Nucleus accumbens (tissue), 56 donors: ENCODE data around the gene PCDHA7.
"Not testable (repeated sequence)": the region's sequence is repeated elsewhere in the genome, so short reads cannot be mapped to it uniquely, and the experiment has no call there.

Experiments used
- DNase-seq, 56 donors: peaks; one replicate each; lab custom pipeline; 2025; lab: John Stamatoyannopoulos, UW

Gene PCDHA7

DNA sequence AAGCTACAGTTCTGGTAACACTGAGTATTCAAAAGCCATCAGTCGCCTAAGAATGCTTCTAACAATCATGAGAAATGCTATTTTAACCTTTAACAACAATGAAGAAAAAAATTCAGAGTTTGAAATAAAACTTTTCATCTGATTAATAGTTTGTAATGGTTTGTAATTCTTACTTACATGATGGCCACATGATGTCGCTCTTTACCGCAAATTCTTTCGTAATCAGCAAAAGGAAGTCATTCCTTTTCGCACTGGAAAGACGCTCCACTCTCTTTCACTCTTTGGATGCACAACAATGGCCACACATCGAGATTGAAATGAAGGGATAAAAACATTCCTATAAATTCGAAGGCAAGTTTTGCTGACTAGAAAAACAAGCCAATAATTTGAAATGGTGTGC, at the start of gene PCDHA7:
PCDHA7 (plus strand) TSS at position 277 of the 400 bp plus-strand sequence; CDS start at position 392, 115 bp downstream.
- DNase-seq: no peak

DNA sequence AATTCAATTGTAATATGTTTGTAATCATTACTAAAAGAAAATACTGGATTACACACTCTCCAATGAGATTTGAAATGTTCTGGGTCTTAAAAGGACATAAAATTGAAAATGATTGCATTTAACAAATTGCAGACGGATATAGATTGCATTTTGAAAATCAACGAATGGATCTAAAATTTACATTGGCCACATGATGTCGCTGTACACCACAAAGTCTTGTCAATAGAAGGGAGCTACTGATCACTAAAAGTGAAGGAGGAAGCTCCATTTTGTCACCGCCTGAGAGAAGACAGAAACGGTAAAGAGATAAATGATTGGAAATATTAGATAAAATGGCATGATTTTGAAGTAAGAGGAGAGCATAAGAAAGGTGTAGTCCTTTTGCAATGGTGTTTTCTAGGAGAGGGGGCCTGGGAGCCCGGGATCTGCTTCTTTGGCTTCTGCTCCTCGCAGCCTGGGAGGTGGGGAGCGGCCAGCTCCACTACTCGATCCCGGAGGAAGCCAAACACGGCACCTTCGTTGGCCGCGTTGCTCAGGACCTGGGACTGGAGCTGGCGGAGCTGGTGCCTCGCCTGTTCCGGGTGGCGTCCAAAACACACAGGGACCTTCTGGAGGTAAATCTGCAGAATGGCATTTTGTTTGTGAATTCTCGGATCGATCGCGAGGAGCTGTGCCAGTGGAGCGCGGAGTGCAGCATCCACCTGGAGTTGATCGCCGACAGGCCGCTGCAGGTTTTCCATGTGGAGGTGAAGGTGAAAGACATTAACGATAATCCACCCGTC, 48.0 kb upstream of the PCDHA7 start, which contains the start of gene PCDHA1:
PCDHA1 (plus strand) TSS at position 236 of the 782 bp plus-strand sequence.
- DNase-seq: no peak

- DNase-seq: not testable (repeated sequence)
Measured at GRCh38 chr5:140787422-140787821, 46.6 kb upstream of the PCDHA7 start.

DNA sequence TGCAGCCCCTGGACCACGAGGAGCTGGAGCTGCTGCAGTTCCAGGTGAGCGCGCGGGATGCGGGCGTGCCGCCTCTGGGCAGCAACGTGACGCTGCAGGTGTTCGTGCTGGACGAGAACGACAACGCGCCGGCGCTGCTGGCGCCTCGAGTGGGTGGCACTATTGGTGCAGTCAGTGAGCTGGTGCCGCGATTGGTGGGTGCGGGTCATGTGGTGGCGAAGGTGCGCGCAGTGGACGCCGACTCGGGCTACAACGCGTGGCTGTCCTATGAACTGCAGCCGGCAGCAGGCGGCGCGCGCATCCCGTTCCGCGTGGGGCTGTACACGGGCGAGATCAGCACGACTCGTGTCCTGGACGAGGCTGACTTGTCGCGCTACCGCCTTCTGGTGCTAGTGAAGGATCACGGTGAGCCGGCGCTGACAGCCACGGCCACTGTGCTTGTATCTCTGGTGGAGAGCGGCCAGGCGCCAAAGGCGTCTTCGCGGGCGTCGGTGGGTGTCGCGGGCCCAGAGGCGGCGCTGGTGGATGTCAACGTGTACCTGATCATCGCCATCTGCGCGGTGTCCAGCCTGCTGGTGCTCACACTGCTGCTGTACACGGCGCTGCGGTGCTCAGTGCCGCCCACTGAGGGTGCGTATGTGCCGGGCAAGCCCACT, 46.1 kb upstream of the PCDHA7 start:
- DNase-seq: not testable (repeated sequence)

DNA sequence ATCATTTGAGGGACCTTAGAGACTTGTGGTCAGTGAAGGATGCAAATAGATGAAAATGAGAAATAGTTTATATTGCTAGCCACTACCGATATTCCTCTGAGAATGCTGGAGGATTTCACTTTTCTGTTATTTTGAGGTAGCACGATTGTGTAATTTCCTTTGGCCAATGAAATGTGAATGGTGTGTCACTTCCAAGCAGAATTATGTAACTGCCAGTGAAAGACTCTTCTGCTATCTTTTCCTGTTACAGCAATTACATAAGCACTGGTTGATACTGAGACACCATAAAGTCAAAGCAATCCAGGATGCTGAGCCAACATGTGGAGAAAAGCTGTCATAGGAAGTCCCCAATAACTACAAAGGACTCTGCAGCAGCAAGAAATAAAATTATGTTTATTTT, 43.0 kb upstream of the PCDHA7 start:
- no peak for DNase-seq

- DNase-seq: no peak
Measured at GRCh38 chr5:140794595-140795258, 39.3 kb upstream of the PCDHA7 start, which contains the start of gene PCDHA2. Gene PCDHA2 (plus strand): TSS chr5:140794852.

- DNase-seq: no peak
Measured at GRCh38 chr5:140795259-140795641, 38.8 kb upstream of the PCDHA7 start.

DNA sequence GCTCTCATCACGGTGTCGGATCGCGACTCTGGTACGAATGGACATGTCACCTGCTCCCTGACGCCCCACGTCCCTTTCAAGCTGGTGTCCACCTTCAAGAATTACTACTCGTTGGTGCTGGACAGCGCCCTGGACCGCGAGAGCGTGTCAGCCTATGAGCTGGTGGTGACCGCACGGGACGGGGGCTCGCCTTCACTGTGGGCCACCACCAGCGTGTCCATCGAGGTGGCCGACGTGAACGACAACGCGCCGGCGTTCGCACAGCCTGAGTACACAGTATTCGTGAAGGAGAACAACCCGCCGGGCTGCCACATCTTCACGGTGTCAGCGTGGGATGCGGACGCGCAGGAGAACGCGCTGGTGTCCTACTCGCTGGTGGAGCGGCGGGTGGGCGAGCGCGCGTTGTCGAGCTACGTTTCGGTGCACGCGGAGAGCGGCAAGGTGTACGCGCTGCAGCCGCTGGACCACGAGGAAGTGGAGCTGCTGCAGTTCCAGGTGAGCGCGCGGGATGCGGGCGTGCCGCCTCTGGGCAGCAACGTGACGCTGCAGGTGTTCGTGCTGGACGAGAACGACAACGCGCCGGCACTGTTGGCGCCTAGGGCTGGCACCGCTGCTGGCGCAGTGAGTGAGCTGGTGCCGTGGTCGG, 37.9 kb upstream of the PCDHA7 start:
- DNase-seq: not testable (repeated sequence)

GRCh38 chr5:140796718-140797095, 37.4 kb upstream of the PCDHA7 start:
- no peak for DNase-seq

DNA sequence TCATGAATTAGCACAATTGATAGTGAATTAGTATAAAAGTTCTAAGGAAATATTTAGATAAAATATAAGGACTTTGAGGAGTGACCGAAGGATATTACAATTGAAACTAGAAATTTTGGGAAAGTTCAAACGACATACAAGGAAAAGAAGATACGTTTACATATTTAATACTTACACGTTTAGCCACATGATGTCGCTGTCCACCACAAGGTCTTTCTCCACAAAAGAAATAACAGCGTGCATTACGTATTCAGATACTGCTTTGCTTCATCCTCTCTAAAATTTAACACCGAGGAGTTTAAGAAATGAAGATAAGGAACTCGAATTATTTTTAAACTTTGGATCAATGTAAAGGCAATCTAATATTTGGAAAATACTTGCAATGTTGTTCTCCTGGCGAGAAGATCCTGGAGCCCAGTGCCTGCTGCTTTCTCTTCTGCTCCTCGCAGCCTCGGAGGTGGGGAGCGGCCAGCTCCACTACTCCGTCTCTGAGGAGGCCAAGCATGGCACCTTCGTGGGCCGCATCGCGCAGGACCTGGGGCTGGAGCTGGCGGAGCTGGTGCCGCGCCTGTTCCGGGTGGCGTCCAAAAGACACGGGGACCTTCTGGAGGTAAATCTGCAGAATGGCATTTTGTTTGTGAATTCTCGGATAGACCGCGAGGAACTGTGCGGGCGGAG, 33.1 kb upstream of the PCDHA7 start, which contains the start of gene PCDHA3:
PCDHA3 (plus strand) TSS at position 242 of the 678 bp plus-strand sequence.
- peak in 2 of 56 donors; percentile 13 to 17 for DNase-seq

GRCh38 chr5:140801494-140801841, 32.6 kb upstream of the PCDHA7 start:
- peak in 2 of 56 donors; percentile 19 to 45 for DNase-seq

GRCh38 chr5:140802381-140802780, 31.7 kb upstream of the PCDHA7 start:
- not testable (repeated sequence) for DNase-seq

GRCh38 chr5:140802781-140803271, 31.2 kb upstream of the PCDHA7 start:
- no peak for DNase-seq

DNA sequence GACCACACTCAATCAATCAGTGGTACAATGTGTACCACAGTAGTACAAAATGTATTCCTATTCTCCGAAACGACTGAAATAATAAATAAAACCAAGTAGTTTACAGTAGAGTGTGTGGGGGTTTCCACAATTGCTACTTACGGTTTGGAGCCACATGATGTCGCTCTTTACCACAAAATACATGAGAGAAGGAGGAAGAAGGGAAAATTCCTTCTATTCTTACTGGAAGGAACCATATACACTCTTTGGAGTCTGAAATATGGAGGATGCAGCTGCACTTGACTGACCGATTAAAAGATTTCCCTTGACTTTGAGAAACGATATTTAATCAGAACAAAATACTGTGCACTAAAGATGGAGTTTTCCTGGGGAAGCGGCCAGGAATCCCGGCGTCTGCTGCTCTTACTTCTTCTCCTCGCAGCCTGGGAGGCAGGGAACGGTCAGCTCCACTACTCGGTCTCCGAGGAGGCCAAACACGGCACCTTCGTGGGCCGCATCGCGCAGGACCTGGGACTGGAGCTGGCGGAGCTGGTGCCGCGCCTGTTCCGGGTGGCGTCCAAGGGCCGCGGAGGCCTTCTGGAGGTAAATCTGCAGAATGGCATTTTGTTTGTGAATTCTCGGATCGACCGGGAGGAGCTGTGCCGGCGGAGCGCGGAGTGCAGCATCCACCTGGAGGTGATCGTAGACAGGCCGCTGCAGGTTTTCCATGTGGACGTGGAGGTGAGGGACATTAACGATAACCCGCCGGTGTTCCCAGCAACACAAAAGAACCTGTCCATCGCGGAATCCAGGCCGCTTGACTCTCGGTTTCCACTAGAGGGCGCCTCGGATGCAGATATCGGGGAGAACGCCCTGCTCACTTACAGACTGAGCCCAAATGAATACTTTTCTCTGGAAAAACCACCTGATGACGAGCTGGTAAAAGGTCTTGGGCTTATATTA, 27.0 kb upstream of the PCDHA7 start, which contains the start of gene PCDHA4:
PCDHA4 (plus strand) TSS at position 235 of the 942 bp plus-strand sequence.
- peak in 25 of 56 donors; percentile 20 to 72 (median 28) for DNase-seq

GRCh38 chr5:140808241-140808888, 25.7 kb upstream of the PCDHA7 start:
- DNase-seq: not testable (repeated sequence)

DNA sequence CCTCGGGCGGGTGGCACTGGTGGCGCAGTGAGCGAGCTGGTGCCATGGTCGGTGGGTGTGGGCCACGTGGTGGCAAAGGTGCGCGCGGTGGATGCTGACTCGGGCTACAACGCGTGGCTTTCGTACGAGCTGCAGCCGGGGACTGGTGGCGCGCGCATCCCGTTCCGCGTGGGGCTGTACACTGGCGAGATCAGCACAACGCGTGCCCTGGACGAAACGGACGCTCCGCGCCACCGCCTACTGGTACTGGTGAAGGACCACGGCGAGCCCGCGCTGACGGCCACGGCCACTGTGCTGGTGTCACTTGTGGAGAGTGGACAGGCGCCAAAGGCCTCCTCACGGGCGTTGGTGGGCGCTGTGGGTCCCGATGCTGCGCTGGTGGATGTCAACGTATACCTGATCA, 25.2 kb upstream of the PCDHA7 start:
- DNase-seq: no peak

GRCh38 chr5:140821375-140822280, 12.4 kb upstream of the PCDHA7 start, which contains the start of gene PCDHA5:
Gene PCDHA5 (plus strand): TSS chr5:140821613.
- peak in 3 of 56 donors; percentile 15 to 63 (median 18) for DNase-seq
